Measurements from ENCODE around the gene TMTC1.

TMTC1 gene

GRCh38 chr12:29781188-29781587, 2.6 kb downstream of the TMTC1 start:
- H3K4me3 ChIP-seq (ENCODE audit: low read depth, low read length): no peak overlapping the region
- TF ChIP-seq CTCF (IDR thresholded peaks at IDR 0.05; ENCODE audit: low read depth, low read length): no peak
- in situ Hi-C loops (cut with HindIII; ENCODE audit: low sequenced_read_pairs): no loop called here
- DNase-seq (ENCODE audit: low read depth, low spot score): no peak

- no peak for TF ChIP-seq CTCF (IDR thresholded peaks at IDR 0.05; ENCODE audit: low read depth, low read length)
- H3K4me3 ChIP-seq (ENCODE audit: low read depth, low read length): no peak overlapping the region
- in situ Hi-C loops (cut with HindIII; ENCODE audit: low sequenced_read_pairs): no loop called here
- no peak for DNase-seq (ENCODE audit: low read depth, low spot score)
These were observed 3.7 kb downstream of the TMTC1 start for GRCh38 chr12:29780084-29780483.

- no peak for TF ChIP-seq CTCF (IDR thresholded peaks at IDR 0.05; ENCODE audit: low read depth, low read length)
- H3K4me3 ChIP-seq (ENCODE audit: low read depth, low read length): no peak overlapping the region
- no peak for DNase-seq (ENCODE audit: low read depth, low spot score)
- in situ Hi-C loops (cut with HindIII; ENCODE audit: low sequenced_read_pairs): no loop called here
These were observed 5.2 kb downstream of the TMTC1 start for GRCh38 chr12:29778531-29778930.

GRCh38 chr12:29773076-29773475, 10.7 kb downstream of the TMTC1 start:
- DNase-seq (ENCODE audit: low read depth, low spot score): no peak
- no peak for TF ChIP-seq CTCF (IDR thresholded peaks at IDR 0.05; ENCODE audit: low read depth, low read length)
- in situ Hi-C loops (cut with HindIII; ENCODE audit: low sequenced_read_pairs): no loop called here
- H3K4me3 ChIP-seq (ENCODE audit: low read depth, low read length): no peak overlapping the region

- in situ Hi-C loops (cut with HindIII; ENCODE audit: low sequenced_read_pairs): no loop called here
- no peak for DNase-seq (ENCODE audit: low read depth, low spot score)
- H3K4me3 ChIP-seq (ENCODE audit: low read depth, low read length): no peak overlapping the region
- TF ChIP-seq CTCF (IDR thresholded peaks at IDR 0.05; ENCODE audit: low read depth, low read length): no peak
These were observed 12.0 kb downstream of the TMTC1 start for GRCh38 chr12:29771786-29772185.

GRCh38 chr12:29771165-29771564, 12.6 kb downstream of the TMTC1 start:
- DNase-seq (ENCODE audit: low read depth, low spot score): no peak
- in situ Hi-C loops (cut with HindIII; ENCODE audit: low sequenced_read_pairs): no loop called here
- H3K4me3 ChIP-seq (ENCODE audit: low read depth, low read length): no peak overlapping the region
- no peak for TF ChIP-seq CTCF (IDR thresholded peaks at IDR 0.05; ENCODE audit: low read depth, low read length)
